Stimulated activated CD4-positive, alpha-beta T cell treated with anti-CD3 and anti-CD28 coated beads, Interleukin-12 subunit alpha, Interleukin-12 subunit beta, amount 100 ng/mL, for 48 hours (primary cell): ENCODE measurements around the gene ANKS1B.
"Not testable (repeated sequence)": the region's sequence is repeated elsewhere in the genome, so short reads cannot be mapped to it uniquely, and the experiment has no call there.

Source experiments
- DNase-seq, 3 donors: peaks; one replicate each; pipeline ENCODE4 v3.0.0-alpha.2; 2020; ENCODE audit warnings: low read depth in 2 of 3, low spot score in 1 of 3

ANKS1B gene

GRCh38 chr12:98983647-98984046, 1001.1 kb downstream of the ANKS1B start:
- no peak for DNase-seq

- DNase-seq: no peak
These were observed 1004.2 kb downstream of the ANKS1B start for GRCh38 chr12:98980508-98980907.

GRCh38 chr12:98977186-98977585, 1007.5 kb downstream of the ANKS1B start:
- no peak for DNase-seq

- no peak for DNase-seq
These were observed 1009.9 kb downstream of the ANKS1B start for GRCh38 chr12:98974767-98975381.

GRCh38 chr12:98973395-98973794, 1011.3 kb downstream of the ANKS1B start:
- no peak for DNase-seq

GRCh38 chr12:98970950-98971349, 1013.8 kb downstream of the ANKS1B start:
- no peak for DNase-seq

GRCh38 chr12:98970210-98970609, 1014.5 kb downstream of the ANKS1B start:
- DNase-seq: no peak

- DNase-seq: no peak
These were observed 1015.8 kb downstream of the ANKS1B start for GRCh38 chr12:98968896-98969295.

- DNase-seq: not testable (repeated sequence)
These were observed 1027.6 kb downstream of the ANKS1B start for GRCh38 chr12:98957135-98957534.

GRCh38 chr12:98955284-98955683, 1029.5 kb downstream of the ANKS1B start:
- DNase-seq: no peak

- no peak for DNase-seq
These were observed 1030.2 kb downstream of the ANKS1B start for GRCh38 chr12:98954506-98954905.

GRCh38 chr12:98951406-98951805, 1033.3 kb downstream of the ANKS1B start:
- DNase-seq: no peak

GRCh38 chr12:98948343-98948949, 1036.3 kb downstream of the ANKS1B start:
- no peak for DNase-seq

GRCh38 chr12:98945864-98946263, 1038.9 kb downstream of the ANKS1B start:
- no peak for DNase-seq

- no peak for DNase-seq
These were observed 1044.8 kb downstream of the ANKS1B start for GRCh38 chr12:98939926-98940325.

- no peak for DNase-seq
These were observed 1045.4 kb downstream of the ANKS1B start for GRCh38 chr12:98939350-98939749.

GRCh38 chr12:98935847-98936246, 1048.9 kb downstream of the ANKS1B start:
- DNase-seq: no peak

GRCh38 chr12:98922871-98923270, 1061.9 kb downstream of the ANKS1B start:
- no peak for DNase-seq

GRCh38 chr12:98918176-98918863, 1066.4 kb downstream of the ANKS1B start:
- no peak for DNase-seq

GRCh38 chr12:98916106-98916505, 1068.6 kb downstream of the ANKS1B start:
- DNase-seq: no peak

- DNase-seq: no peak
These were observed 1072.2 kb downstream of the ANKS1B start for GRCh38 chr12:98912401-98912974.

- no peak for DNase-seq
These were observed 1073.3 kb downstream of the ANKS1B start for GRCh38 chr12:98911396-98911795.
